K562 (cell line): Measurements from ENCODE around the gene GUCY1A1. TPM values are rescaled to one million over a fixed set of nuclear protein-coding genes. Genes with fewer than 3 reads are reported as not detected.

Experiments used
- ATAC-seq: fragments of 200-7000 bp; cut with Tn5 transposase; 3 replicates; pipeline ENCODE4 v1.9.1; 2020; ENCODE audit warnings: moderate library complexity
- BruUV-seq: library from RNA; stranded (reverse); fragments of 400-500 nt; replicated peaks from 2 replicates; lab custom pipeline; 2021; lab: Mats Ljungman, UMichigan
- CTCF ChIA-PET: fragments of 300-600 bp; formaldehyde crosslinking; extraction: SDS; loops from one replicate; lab custom pipeline; 2021; ENCODE audit warnings: low intra/inter-chr PET ratio; lab: Yijun Ruan, JAX
- POLR2A ChIA-PET: fragments of 300-600, 350-650 bp; sonication (Branson Sonifier 250); formaldehyde crosslinking; extraction: SDS; loops from one replicate; lab custom pipeline; 2021; ENCODE audit warnings: antibody characterized with exemption, inconsistent platforms; lab: Yijun Ruan, JAX
- DNase-seq, 4 experiments: peaks; one replicate each; pipeline versions ENCODE4 v3.0.0 to v3.0.0-alpha.2; 2011 to 2018; ENCODE audit warnings: low spot score in 3 of 4, mixed read lengths in 3 of 4; ENCODE audit errors: extremely low read depth in 1 of 4
- FAIRE-seq: peaks from 2 replicates; lab custom pipeline; 2011; peaks lifted over from hg19 to GRCh38; lab: Jason Lieb, UNC
- H2AFZ ChIP-seq: 2 replicates; pipeline ENCODE4 v1.6.0; 2011; ENCODE audit warnings: low read depth, low read length, control low read depth, inconsistent platforms
- H3K27ac ChIP-seq: fragments of 200-600 bp; 3 replicates; pipeline ENCODE4 v1.8.0; 2011; ENCODE audit warnings: low read depth, mild to moderate bottlenecking, control low read depth, inconsistent platforms, low read length, moderate library complexity, mixed read lengths; ENCODE audit errors: extremely low read depth
- H3K27me3 ChIP-seq, 2 experiments: fragments of 300-600 bp in 1 of 2; 2 replicates in 1 of 2; 3 replicates in 1 of 2; pipeline versions ENCODE4 v1.6.0 to v1.8.0; 2011; ENCODE audit warnings: inconsistent platforms in 2 of 2, low read length in 2 of 2, mild to moderate bottlenecking in 1 of 2, mixed read lengths in 1 of 2, moderate library complexity in 1 of 2; ENCODE audit not compliant: control insufficient read depth in 2 of 2, insufficient read depth in 2 of 2
- H3K36me3 ChIP-seq: fragments of 300-600 bp; 3 replicates; pipeline ENCODE4 v1.8.0; 2011; ENCODE audit warnings: mild to moderate bottlenecking, low read length, inconsistent platforms; ENCODE audit not compliant: control insufficient read depth, insufficient read depth
- H3K4me1 ChIP-seq, 2 experiments: fragments of 200-600 bp in 1 of 2; replicated peaks in 1 of 2; 2 replicates in 1 of 2; 3 replicates in 1 of 2; pipeline versions ENCODE4 v1.5.1 to v1.8.0; 2011; ENCODE audit warnings: inconsistent platforms in 2 of 2, low read length in 2 of 2, mild to moderate bottlenecking in 1 of 2, mixed read lengths in 1 of 2, moderate library complexity in 1 of 2; ENCODE audit not compliant: control insufficient read depth in 2 of 2, insufficient read depth in 2 of 2
- H3K4me2 ChIP-seq: 2 replicates; pipeline ENCODE4 v1.6.1; 2011; ENCODE audit warnings: low read length, control low read depth, inconsistent platforms, mixed read lengths; ENCODE audit not compliant: insufficient read depth
- H3K4me3 ChIP-seq: fragments of 200-600 bp; sonication (generic), shearing (Covaris generic); 2 replicates; pipeline ENCODE4 v1.5.1; 2016; ENCODE audit warnings: control low read depth, inconsistent platforms
- H3K79me2 ChIP-seq: fragments of 200-600 bp; 3 replicates; pipeline ENCODE4 v1.8.0; 2011; ENCODE audit warnings: low read length, inconsistent platforms; ENCODE audit not compliant: control insufficient read depth, insufficient read depth
- H3K9ac ChIP-seq, 2 experiments: 2 replicates each; pipeline versions ENCODE4 v1.6.0 to v1.6.1; 2011; ENCODE audit warnings: low read depth in 2 of 2, low read length in 2 of 2, control low read depth in 1 of 2, inconsistent platforms in 1 of 2, mild to moderate bottlenecking in 1 of 2, mixed read lengths in 1 of 2; ENCODE audit not compliant: insufficient read depth in 1 of 2
- H3K9me1 ChIP-seq: one replicate; pipeline ENCODE4 v1.6.0; 2011; ENCODE audit warnings: inconsistent platforms, mild to moderate bottlenecking, low read length, moderate library complexity; ENCODE audit not compliant: control insufficient read depth, insufficient read depth
- H3K9me3 ChIP-seq: replicated peaks from 2 replicates; pipeline ENCODE4 v1.5.1; 2011; ENCODE audit warnings: low read depth, low read length, inconsistent platforms; ENCODE audit not compliant: control insufficient read depth, insufficient read depth
- H4K20me1 ChIP-seq: replicated peaks from 2 replicates; pipeline ENCODE4 v1.6.1; 2011; ENCODE audit warnings: low read length, inconsistent platforms, mixed read lengths; ENCODE audit not compliant: control insufficient read depth, insufficient read depth
- FOXJ3 ChIP-seq: sonication (generic); formaldehyde crosslinking; IDR thresholded peaks from 2 replicates; pipeline ENCODE4 v1.4.0; 2020; ENCODE audit warnings: mild to moderate bottlenecking, missing genetic modification reagents
- LARP7 ChIP-seq: fragments of 450-650 bp; IDR thresholded peaks from 2 replicates; pipeline ENCODE4 v1.6.1; 2016
- POLR3A ChIP-seq: IDR thresholded peaks from 2 replicates; pipeline ENCODE4 v1.6.1; 2011; ENCODE audit warnings: borderline replicate concordance, mild to moderate bottlenecking, moderate library complexity; ENCODE audit not compliant: insufficient read length, insufficient read depth; ENCODE audit errors: extremely low read depth
- RUNX1 ChIP-seq: sonication (generic); IDR thresholded peaks from 2 replicates; pipeline ENCODE4 v1.6.1; 2016; ENCODE audit warnings: antibody characterized with exemption, low read depth
- ZNF212 ChIP-seq: fragments of 450-650 bp; formaldehyde crosslinking; IDR thresholded peaks from 2 replicates; pipeline ENCODE4 v1.4.0; 2020; ENCODE audit warnings: mild to moderate bottlenecking
- WGBS: fragments of 100-300 bp; shearing (Covaris generic); methylation state at CpG from one replicate; pipeline ENCODE4 v1.1.6; 2016; ENCODE audit warnings: low coverage, mixed read lengths; ENCODE audit not compliant: insufficient coverage; ENCODE audit errors: missing lambda C conversion rate; 5-methylcytosine and 5-hydroxymethylcytosine counted together
- in situ Hi-C: fragments of 300-500 bp; cut with MboI; formaldehyde crosslinking; loops from 4 replicates; pipeline ENCODE4 v1.15.0; 2018; ENCODE audit warnings: inconsistent platforms, mixed read lengths
- intact Hi-C: fragments of 100-400 bp; cut with micrococcal nuclease; formaldehyde crosslinking; loops from 2 replicates; pipeline ENCODE4 v1.14.2; 2022
- polyA plus RNA-seq, 8 experiments: library from polyadenylated mRNA; depleted of rRNA in 4 of 8; stranded (reverse) in 5 of 8; unstranded in 3 of 8; fragments of >200 nt; fragmentation: Nextera tagmentation in 2 of 8; fragmentation: Illumina TruSeq in 1 of 8; extraction: Ambion mirVana in 2 of 8; extraction: Trizol in 1 of 8; gene quantifications; 2 replicates each; pipeline versions ENCODE4 v1.2.1 to v1.2.3, GENCODE V29; 2011 to 2014; ENCODE audit warnings: inconsistent platforms in 1 of 8, missing spikeins in 1 of 8
- total RNA-seq, 7 experiments: library from RNA; depleted of rRNA in 6 of 7; stranded (reverse); fragments of >200 nt in 6 of 7; fragmentation: Illumina TruSeq in 2 of 7; extraction: Trizol in 2 of 7; gene quantifications; 2 replicates each; pipeline versions ENCODE4 v1.2.1 to v1.2.3, GENCODE V29; 2011 to 2021; ENCODE audit warnings: low replicate concordance in 1 of 7
- TF ChIP-seq, protein P1 (sequence below): fragments of 200-600 bp; sonication (generic); IDR thresholded peaks from one replicate; pipeline ENCODE4 v1.6.1; 2012; ENCODE audit warnings: mild to moderate bottlenecking, low read depth, low read length, inconsistent platforms
- TF ChIP-seq, protein P2 (sequence below): sonication (generic); formaldehyde crosslinking; IDR thresholded peaks from 2 replicates; pipeline ENCODE4 v1.8.0; 2022; ENCODE audit warnings: mild to moderate bottlenecking, missing genetic modification reagents

Gene GUCY1A1
- total and polyA plus RNA-seq, 9 of the 15 experiments (the other 6 are each of a cell fraction or from before 2014, with no cell fraction given) = not detected

DNA sequence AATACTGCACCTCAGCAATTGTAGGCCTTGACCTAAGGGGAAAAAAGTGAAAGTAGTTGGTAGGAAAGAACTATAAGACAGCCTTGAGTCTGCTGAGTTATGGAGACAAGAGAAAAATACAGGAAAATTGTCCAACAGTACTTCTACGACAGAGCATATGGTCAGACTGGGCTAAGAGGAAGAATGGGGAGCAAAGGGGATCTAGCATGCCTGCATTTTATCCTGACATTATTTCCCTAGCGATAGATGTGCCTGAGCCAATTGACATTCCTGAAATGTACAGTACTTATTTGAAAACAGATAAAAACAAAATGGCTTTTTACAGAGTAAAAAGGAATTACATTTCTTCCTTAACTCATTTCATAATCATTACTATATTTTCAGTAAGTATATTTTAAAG, 22.2 kb downstream of the GUCY1A1 start:
- POLR2A ChIA-PET = interaction anchor here (0.7 kb wide), 1 partner anchor 78 kb away, joined by 3 read pairs; no protein-coding TSS in a partner anchor
- Histone ChIP-seq H3K27me3 (no peaks in the 10 kb centered on the region), H3K9me1 (no peaks in the 10 kb centered on the region), H3K27ac (no peak overlapping the region), H3K9ac (no peak overlapping the region), H3K79me2 (no peaks in the 10 kb centered on the region), H3K9me3 (no peaks in the 10 kb centered on the region), H3K4me2 (no peak overlapping the region), H2AFZ (no peak overlapping the region), H3K4me1 (no peaks in the 10 kb centered on the region), H3K4me3 (no peak overlapping the region), H4K20me1 (no peaks in the 10 kb centered on the region), H3K36me3 (no peaks in the 10 kb centered on the region)
- CTCF ChIA-PET = no interaction called here
- TF ChIP-seq ZNF212 (CRISPR knock-in tag) = no peak
- TF ChIP-seq LARP7 = no peak
- no peak for TF ChIP-seq RUNX1
- no peak for TF ChIP-seq POLR3A
- TF ChIP-seq, protein P1, sequence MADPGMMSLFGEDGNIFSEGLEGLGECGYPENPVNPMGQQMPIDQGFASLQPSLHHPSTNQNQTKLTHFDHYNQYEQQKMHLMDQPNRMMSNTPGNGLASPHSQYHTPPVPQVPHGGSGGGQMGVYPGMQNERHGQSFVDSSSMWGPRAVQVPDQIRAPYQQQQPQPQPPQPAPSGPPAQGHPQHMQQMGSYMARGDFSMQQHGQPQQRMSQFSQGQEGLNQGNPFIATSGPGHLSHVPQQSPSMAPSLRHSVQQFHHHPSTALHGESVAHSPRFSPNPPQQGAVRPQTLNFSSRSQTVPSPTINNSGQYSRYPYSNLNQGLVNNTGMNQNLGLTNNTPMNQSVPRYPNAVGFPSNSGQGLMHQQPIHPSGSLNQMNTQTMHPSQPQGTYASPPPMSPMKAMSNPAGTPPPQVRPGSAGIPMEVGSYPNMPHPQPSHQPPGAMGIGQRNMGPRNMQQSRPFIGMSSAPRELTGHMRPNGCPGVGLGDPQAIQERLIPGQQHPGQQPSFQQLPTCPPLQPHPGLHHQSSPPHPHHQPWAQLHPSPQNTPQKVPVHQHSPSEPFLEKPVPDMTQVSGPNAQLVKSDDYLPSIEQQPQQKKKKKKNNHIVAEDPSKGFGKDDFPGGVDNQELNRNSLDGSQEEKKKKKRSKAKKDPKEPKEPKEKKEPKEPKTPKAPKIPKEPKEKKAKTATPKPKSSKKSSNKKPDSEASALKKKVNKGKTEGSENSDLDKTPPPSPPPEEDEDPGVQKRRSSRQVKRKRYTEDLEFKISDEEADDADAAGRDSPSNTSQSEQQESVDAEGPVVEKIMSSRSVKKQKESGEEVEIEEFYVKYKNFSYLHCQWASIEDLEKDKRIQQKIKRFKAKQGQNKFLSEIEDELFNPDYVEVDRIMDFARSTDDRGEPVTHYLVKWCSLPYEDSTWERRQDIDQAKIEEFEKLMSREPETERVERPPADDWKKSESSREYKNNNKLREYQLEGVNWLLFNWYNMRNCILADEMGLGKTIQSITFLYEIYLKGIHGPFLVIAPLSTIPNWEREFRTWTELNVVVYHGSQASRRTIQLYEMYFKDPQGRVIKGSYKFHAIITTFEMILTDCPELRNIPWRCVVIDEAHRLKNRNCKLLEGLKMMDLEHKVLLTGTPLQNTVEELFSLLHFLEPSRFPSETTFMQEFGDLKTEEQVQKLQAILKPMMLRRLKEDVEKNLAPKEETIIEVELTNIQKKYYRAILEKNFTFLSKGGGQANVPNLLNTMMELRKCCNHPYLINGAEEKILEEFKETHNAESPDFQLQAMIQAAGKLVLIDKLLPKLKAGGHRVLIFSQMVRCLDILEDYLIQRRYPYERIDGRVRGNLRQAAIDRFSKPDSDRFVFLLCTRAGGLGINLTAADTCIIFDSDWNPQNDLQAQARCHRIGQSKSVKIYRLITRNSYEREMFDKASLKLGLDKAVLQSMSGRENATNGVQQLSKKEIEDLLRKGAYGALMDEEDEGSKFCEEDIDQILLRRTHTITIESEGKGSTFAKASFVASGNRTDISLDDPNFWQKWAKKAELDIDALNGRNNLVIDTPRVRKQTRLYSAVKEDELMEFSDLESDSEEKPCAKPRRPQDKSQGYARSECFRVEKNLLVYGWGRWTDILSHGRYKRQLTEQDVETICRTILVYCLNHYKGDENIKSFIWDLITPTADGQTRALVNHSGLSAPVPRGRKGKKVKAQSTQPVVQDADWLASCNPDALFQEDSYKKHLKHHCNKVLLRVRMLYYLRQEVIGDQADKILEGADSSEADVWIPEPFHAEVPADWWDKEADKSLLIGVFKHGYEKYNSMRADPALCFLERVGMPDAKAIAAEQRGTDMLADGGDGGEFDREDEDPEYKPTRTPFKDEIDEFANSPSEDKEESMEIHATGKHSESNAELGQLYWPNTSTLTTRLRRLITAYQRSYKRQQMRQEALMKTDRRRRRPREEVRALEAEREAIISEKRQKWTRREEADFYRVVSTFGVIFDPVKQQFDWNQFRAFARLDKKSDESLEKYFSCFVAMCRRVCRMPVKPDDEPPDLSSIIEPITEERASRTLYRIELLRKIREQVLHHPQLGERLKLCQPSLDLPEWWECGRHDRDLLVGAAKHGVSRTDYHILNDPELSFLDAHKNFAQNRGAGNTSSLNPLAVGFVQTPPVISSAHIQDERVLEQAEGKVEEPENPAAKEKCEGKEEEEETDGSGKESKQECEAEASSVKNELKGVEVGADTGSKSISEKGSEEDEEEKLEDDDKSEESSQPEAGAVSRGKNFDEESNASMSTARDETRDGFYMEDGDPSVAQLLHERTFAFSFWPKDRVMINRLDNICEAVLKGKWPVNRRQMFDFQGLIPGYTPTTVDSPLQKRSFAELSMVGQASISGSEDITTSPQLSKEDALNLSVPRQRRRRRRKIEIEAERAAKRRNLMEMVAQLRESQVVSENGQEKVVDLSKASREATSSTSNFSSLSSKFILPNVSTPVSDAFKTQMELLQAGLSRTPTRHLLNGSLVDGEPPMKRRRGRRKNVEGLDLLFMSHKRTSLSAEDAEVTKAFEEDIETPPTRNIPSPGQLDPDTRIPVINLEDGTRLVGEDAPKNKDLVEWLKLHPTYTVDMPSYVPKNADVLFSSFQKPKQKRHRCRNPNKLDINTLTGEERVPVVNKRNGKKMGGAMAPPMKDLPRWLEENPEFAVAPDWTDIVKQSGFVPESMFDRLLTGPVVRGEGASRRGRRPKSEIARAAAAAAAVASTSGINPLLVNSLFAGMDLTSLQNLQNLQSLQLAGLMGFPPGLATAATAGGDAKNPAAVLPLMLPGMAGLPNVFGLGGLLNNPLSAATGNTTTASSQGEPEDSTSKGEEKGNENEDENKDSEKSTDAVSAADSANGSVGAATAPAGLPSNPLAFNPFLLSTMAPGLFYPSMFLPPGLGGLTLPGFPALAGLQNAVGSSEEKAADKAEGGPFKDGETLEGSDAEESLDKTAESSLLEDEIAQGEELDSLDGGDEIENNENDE = no peak
- TF ChIP-seq, protein P2, sequence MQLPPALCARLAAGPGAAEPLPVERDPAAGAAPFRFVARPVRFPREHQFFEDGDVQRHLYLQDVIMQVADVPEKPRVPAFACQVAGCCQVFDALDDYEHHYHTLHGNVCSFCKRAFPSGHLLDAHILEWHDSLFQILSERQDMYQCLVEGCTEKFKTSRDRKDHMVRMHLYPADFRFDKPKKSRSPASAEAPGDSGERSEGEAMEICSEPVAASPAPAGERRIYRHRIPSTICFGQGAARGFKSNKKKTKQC = no peak
- no peak for TF ChIP-seq FOXJ3 (CRISPR knock-in tag)
- in situ Hi-C loops = no loop called here
- WGBS = 0% methylated on average over 2 of the region's 2 CpGs
- no peak for FAIRE-seq
- intact Hi-C loops = no loop called here
- no TSS peak for BruUV-seq
- no peak for DNase-seq
- ATAC-seq = no peak
